ENCODE data around the gene CCDC88B.

The CCDC88B gene

GRCh38 chr11:64339754-64340408 is at the start of gene CCDC88B:
CCDC88B (plus strand) TSS chr11:64340204; CDS start chr11:64340267, 63 bp downstream.
- no peak for FAIRE-seq
- no peak for DNase-seq (ENCODE audit: insufficient read length, low spot score)
- TF ChIP-seq POLR2A (IDR thresholded peaks at IDR 0.05; ENCODE audit: low read depth, low read length), result no peak

DNA sequence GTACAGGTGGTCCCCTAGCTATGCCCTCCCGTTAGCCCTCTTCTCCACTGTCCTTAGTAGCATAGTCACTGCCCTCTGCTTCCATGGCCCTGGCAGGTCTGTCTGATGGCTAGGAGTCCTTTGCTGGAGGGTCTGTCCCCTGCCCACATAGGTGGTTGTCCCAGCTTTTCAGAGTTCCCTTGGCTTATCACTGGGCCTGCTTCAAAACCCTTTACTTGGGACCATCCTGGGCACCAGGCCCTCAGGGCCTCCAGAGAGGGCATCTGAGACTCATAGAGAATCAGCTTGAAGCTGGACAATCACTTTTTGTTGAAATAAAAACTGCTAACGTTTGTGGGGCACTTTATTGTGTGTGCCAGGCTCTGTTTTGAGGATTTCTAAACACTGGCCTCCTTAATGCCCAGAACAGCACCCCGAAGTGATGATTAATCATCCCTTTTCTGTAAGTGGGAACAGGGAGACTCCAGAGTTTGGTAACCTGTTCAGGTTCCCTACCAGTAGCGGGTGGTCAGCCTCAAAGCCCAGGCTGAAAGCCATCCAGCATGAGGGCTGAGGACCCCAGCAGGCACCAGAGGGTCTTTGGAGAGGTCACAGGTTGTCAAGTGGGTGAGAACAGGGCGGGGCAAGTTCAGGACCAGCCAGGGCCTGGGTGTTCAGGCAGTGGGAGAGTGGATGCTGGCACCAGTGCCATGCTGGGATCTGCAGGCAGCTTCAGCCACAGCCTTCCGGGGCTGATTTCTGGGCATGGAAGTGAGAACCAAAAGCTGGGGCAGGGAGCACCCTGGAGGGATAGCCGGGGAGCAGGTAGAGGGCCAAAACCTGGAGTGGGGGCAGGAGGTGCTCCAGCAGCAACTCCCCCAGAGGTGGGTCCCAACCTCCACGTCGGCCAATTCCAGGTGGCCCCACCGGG is 49.4 kb upstream of the CCDC88B start:
- FAIRE-seq (no peak), DNase-seq (ENCODE audit: insufficient read length, low spot score) (no peak)
- TF ChIP-seq POLR2A (IDR thresholded peaks at IDR 0.05; ENCODE audit: low read depth, low read length), result no peak

DNA sequence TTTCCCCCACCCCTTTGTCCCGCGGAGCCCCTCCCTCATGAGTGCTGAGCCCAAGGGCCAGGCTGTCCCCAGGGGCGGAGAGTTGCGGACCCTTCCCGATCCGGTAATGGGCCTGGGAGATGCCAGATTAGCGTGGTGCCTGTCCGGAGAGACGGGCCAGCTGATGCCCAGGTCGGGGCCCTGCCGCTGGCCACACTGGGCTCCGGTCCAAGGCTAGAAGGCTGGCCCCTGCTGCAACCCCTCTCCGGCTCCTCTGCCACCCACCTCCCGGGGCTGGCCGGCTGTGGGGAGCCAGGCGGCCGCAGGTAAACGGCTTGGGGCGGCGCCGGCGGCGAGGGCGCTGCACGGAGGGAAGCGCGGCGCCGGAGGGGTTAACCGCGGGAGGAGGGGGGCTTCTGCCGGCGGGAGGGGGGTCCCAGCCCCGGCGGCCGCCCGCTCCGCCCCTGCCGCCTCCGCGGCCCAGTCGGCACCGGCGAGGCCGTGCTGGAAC is 48.7 kb upstream of the CCDC88B start, which contains the start of gene KCNK4:
KCNK4 (plus strand) TSS at position 41 of the 490 bp plus-strand sequence. CDS start 1,717 bp downstream, outside the sequence.
- no peak for TF ChIP-seq POLR2A (IDR thresholded peaks at IDR 0.05; ENCODE audit: low read depth, low read length)
- no peak for DNase-seq (ENCODE audit: insufficient read length, low spot score)
- FAIRE-seq, result no peak

DNA sequence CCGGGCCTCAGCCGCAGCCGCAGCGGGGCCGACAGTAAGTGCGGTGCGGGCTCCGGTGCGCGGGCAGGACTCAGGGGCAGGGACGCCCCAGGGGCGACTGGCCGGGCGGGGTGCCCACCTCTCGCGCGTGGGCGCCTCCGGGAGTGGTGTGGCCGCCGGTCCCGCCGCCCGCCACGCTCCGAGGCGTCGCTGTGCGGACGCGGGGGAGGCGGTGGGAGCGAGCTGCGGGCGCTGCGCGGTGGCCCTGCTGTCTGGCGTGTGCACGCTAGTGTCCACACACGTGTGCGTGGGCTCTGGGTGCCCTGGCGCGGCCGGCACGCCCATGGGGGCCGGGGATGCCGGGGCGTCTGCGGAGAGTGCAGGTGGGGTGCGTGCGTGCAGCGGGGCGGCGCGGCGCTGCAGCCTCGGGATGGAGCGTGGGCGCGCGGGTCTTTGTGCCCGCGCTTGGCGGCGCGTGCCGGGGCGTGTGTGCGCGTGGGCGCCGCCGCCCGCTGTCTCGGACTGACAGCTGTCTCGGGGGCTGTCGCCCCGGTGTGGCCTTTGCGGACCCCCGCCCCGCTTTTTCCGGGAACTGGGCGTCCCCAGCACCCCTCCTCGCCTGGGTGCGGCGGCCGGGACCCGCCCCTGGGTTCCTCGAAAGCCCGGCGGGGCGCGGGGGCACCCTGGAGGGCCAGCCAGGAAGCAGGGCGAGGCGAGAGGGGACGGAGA is 48.1 kb upstream of the CCDC88B start:
- FAIRE-seq (no peak), DNase-seq (ENCODE audit: insufficient read length, low spot score) (no peak)
- TF ChIP-seq POLR2A (IDR thresholded peaks at IDR 0.05; ENCODE audit: low read depth, low read length), result no peak

DNA sequence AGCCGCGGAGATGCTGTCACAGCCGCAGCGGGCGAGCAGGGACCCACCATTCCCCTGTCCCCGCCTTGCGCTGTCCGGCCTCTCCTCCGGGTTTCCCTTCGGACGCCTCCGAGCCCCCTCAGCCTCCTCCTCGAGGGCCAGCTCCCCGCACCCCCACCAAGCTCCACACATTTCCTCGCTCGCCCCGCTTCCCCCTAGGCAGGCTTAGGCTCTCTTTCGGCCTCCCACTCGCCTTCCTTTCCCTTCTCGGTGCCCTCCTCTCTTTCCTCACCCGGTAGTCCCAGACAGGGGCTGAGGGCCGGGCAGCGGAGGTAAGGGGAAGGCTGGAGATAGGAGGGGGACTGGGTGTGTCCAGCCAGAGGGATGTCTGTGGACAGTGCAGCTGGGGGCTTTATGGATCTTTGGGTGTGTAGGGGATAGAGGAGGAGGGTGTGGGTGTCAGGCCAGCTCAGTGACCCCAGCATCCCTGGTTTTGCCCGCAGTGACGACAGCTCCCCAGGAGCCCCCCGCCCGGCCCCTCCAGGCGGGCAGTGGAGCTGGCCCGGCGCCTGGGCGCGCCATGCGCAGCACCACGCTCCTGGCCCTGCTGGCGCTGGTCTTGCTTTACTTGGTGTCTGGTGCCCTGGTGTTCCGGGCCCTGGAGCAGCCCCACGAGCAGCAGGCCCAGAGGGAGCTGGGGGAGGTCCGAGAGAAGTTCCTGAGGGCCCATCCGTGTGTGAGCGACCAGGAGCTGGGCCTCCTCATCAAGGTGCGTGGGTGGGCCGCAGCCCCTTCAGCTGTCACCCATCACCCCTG is 47.3 kb upstream of the CCDC88B start:
- DNase-seq (ENCODE audit: insufficient read length, low spot score), result no peak

GRCh38 chr11:64294774-64295173 is 45.2 kb upstream of the CCDC88B start:
- DNase-seq (ENCODE audit: insufficient read length, low spot score), result no peak
- TF ChIP-seq POLR2A (IDR thresholded peaks at IDR 0.05; ENCODE audit: low read depth, low read length), result no peak

More for the DNA sequence above, 47.3 kb upstream of the CCDC88B start:
- no peak for TF ChIP-seq POLR2A (IDR thresholded peaks at IDR 0.05; ENCODE audit: low read depth, low read length)
- FAIRE-seq, result no peak

DNA sequence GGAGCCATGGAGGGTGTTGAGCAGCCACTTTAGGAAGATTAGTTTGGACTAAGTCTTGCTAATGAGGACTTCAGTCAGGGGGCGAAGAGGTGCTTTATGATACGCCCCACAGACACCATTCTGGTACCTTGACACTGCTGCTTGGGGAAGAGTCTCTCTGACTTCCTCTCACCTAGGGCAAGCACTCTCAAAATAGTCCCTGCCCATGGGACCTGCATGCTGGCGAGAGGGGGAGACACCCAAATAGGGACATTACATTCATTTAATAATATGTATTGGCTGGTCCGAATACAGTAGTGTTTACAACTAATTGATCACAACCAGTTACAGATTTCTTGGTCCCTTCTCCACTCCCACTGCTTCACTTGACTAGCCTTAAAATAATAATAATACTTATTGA is 44.2 kb upstream of the CCDC88B start:
- no peak for DNase-seq (ENCODE audit: insufficient read length, low spot score)
- FAIRE-seq, result no peak
- TF ChIP-seq POLR2A (IDR thresholded peaks at IDR 0.05; ENCODE audit: low read depth, low read length), result no peak

More at GRCh38 chr11:64294774-64295173, 45.2 kb upstream of the CCDC88B start:
- no peak for FAIRE-seq

GRCh38 chr11:64296236-64296635 is 43.8 kb upstream of the CCDC88B start:
- no peak for DNase-seq (ENCODE audit: insufficient read length, low spot score)
- no peak for TF ChIP-seq POLR2A (IDR thresholded peaks at IDR 0.05; ENCODE audit: low read depth, low read length)
- no peak for FAIRE-seq

DNA sequence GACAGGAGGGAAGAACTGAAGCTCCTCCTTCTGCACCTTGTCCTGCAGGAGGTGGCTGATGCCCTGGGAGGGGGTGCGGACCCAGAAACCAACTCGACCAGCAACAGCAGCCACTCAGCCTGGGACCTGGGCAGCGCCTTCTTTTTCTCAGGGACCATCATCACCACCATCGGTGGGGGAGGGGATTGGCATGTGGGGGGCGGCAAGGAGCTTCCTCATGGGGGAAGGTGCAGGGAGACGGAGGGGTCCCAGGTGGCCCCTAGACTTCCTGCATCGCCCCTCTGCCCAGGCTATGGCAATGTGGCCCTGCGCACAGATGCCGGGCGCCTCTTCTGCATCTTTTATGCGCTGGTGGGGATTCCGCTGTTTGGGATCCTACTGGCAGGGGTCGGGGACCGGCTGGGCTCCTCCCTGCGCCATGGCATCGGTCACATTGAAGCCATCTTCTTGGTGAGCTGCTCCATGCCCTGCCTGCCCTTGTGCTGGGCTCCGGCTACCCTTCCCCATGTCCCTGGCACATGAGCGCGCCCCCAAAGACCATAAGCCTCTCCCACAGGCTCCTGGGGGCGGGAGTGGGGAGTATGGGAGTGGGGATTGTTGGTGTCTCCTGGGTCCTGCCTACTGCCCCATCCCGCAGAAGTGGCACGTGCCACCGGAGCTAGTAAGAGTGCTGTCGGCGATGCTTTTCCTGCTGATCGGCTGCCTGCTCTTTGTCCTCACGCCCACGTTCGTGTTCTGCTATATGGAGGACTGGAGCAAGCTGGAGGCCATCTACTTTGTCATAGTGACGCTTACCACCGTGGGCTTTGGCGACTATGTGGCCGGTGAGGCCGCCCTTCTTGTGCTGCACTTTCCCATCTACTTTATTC is 42.9 kb upstream of the CCDC88B start:
- no peak for TF ChIP-seq POLR2A (IDR thresholded peaks at IDR 0.05; ENCODE audit: low read depth, low read length)
- FAIRE-seq (no peak), DNase-seq (ENCODE audit: insufficient read length, low spot score) (no peak)

DNA sequence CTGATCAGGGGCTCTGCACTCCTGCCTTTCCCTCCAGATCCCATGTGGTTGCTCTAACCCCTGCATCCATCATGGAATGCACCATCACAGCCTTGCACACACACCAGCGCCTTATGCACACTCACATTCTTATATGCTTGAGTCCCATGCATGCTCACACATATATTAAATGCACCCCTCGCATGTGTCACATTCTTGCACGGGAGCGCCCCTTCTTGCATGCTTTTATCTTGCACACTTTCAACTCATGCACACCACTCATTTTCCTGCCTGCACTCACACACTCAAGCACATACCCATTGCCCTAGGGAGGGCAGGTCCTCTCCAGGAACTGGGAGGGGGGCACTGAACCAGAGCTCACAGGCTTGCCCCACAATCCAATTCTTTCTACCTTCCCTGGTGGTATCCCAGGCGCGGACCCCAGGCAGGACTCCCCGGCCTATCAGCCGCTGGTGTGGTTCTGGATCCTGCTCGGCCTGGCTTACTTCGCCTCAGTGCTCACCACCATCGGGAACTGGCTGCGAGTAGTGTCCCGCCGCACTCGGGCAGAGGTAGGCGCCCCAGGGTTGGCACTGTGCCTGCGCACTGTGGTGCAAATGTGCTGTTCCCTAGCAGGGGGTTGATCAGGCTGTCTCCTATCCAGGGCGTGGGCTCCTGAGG is 42.2 kb upstream of the CCDC88B start:
- DNase-seq (ENCODE audit: insufficient read length, low spot score), result no peak

GRCh38 chr11:64298966-64299846 is 40.8 kb upstream of the CCDC88B start:
- DNase-seq (ENCODE audit: insufficient read length, low spot score) (no peak), FAIRE-seq (no peak)
- no peak for TF ChIP-seq POLR2A (IDR thresholded peaks at IDR 0.05; ENCODE audit: low read depth, low read length)

More for the DNA sequence above, 42.2 kb upstream of the CCDC88B start:
- FAIRE-seq, result no peak
- TF ChIP-seq POLR2A (IDR thresholded peaks at IDR 0.05; ENCODE audit: low read depth, low read length), result no peak

Data from H54 (cell line).